WTC11 (cell line): ENCODE data around the gene FGF14.

Experiments used
- CREM ChIP-seq: sonication (generic); formaldehyde crosslinking; IDR thresholded peaks from 2 replicates; pipeline ENCODE4 v1.8.1; 2022; ENCODE audit warnings: mild to moderate bottlenecking, missing genetic modification reagents, moderate library complexity
- FOXJ3 ChIP-seq: sonication (generic); formaldehyde crosslinking; IDR thresholded peaks from 2 replicates; pipeline ENCODE4 v1.9.0; 2021; ENCODE audit warnings: missing genetic modification reagents, mild to moderate bottlenecking, borderline replicate concordance
- JUN ChIP-seq: sonication (generic); formaldehyde crosslinking; IDR thresholded peaks from 2 replicates; pipeline ENCODE4 v1.8.0; 2023; ENCODE audit warnings: mild to moderate bottlenecking, missing genetic modification reagents
- ZNF121 ChIP-seq: sonication (generic); formaldehyde crosslinking; IDR thresholded peaks from 2 replicates; pipeline ENCODE4 v1.8.0; 2023; ENCODE audit warnings: missing genetic modification reagents
- ZNF138 ChIP-seq: sonication (generic); formaldehyde crosslinking; conservative IDR thresholded peaks from 2 replicates; pipeline ENCODE4 v1.8.1; 2022; ENCODE audit warnings: mild to moderate bottlenecking, moderate library complexity, missing genetic modification reagents
- TF ChIP-seq, protein P1 (sequence below): fragments of 200-600 bp; IDR thresholded peaks from 2 replicates; pipeline ENCODE4 v1.8.0; 2022; ENCODE audit warnings: antibody characterized with exemption

GRCh38 chr13:101706651-101707050 is 695.2 kb downstream of the FGF14 start:
- no peak for TF ChIP-seq ZNF138 (CRISPR knock-in tag)
- TF ChIP-seq CREM (CRISPR knock-in tag) = no peak
- no peak for TF ChIP-seq FOXJ3 (CRISPR knock-in tag)
- TF ChIP-seq, protein P1, sequence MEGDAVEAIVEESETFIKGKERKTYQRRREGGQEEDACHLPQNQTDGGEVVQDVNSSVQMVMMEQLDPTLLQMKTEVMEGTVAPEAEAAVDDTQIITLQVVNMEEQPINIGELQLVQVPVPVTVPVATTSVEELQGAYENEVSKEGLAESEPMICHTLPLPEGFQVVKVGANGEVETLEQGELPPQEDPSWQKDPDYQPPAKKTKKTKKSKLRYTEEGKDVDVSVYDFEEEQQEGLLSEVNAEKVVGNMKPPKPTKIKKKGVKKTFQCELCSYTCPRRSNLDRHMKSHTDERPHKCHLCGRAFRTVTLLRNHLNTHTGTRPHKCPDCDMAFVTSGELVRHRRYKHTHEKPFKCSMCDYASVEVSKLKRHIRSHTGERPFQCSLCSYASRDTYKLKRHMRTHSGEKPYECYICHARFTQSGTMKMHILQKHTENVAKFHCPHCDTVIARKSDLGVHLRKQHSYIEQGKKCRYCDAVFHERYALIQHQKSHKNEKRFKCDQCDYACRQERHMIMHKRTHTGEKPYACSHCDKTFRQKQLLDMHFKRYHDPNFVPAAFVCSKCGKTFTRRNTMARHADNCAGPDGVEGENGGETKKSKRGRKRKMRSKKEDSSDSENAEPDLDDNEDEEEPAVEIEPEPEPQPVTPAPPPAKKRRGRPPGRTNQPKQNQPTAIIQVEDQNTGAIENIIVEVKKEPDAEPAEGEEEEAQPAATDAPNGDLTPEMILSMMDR = no peak
- no peak for TF ChIP-seq JUN (CRISPR knock-in tag)
- TF ChIP-seq ZNF121 (CRISPR knock-in tag) = no peak
